SH-SY5Y (cell line): ENCODE results near the gene ZSWIM6.

Source experiments
- GATA2 ChIP-seq: IDR thresholded peaks from 2 replicates; pipeline ENCODE4 v1.6.1; 2011; ENCODE audit warnings: mild to moderate bottlenecking, low read depth, low read length
- GATA3 ChIP-seq: IDR thresholded peaks from 2 replicates; pipeline ENCODE4 v1.6.1; 2011; ENCODE audit warnings: low read depth, mild to moderate bottlenecking, low read length, moderate library complexity

GRCh38 chr5:61489574-61489973 is 157.5 kb downstream of the ZSWIM6 start:
- TF ChIP-seq GATA3 (no peak), GATA2 (no peak)
